Kidney (tissue), 14 donors: ENCODE measurements around the gene TRAF7. TPM values are rescaled to one million over a fixed set of nuclear protein-coding genes. Genes with fewer than 3 reads are reported as not detected.
A peak's percentile ranks its signal among the peaks of the same experiment; 100 is the strongest.

Experiments
- DNase-seq, 5 donors: peaks; one replicate each; pipeline ENCODE4 v3.0.0-alpha.2; 2013 to 2020
- FAIRE-seq: peaks from 2 replicates; lab custom pipeline; 2012; peaks lifted over from hg19 to GRCh38; lab: Jason Lieb, UNC
- H3K27ac ChIP-seq, 2 donors: one replicate each; pipeline ENCODE4 v1.7.0; 2013; ENCODE audit warnings: low read depth in 2 of 2, low read length in 2 of 2, inconsistent platforms in 1 of 2
- H3K27me3 ChIP-seq: one replicate; pipeline ENCODE4 v1.7.1; 2013; ENCODE audit warnings: low read length, inconsistent platforms; ENCODE audit not compliant: control insufficient read depth, insufficient read depth
- H3K36me3 ChIP-seq, 3 donors: one replicate each; pipeline versions ENCODE4 v1.7.0 to v1.7.1; 2013; ENCODE audit warnings: low read length in 3 of 3, control low read depth in 1 of 3, inconsistent platforms in 1 of 3; ENCODE audit not compliant: insufficient read depth in 3 of 3, control insufficient read depth in 2 of 3
- H3K4me1 ChIP-seq, 3 donors: one replicate each; pipeline versions ENCODE4 v1.7.0 to v1.7.1; 2013; ENCODE audit warnings: low read length in 3 of 3, inconsistent platforms in 1 of 3, low read depth in 1 of 3; ENCODE audit not compliant: control insufficient read depth in 2 of 3, insufficient read depth in 2 of 3
- H3K4me3 ChIP-seq, 3 donors: one replicate each; pipeline versions ENCODE4 v1.7.0 to v1.8.1; 2013; ENCODE audit warnings: low read length in 3 of 3, control low read depth in 1 of 3, inconsistent platforms in 1 of 3
- H3K9ac ChIP-seq, 3 donors: one replicate each; pipeline versions ENCODE4 v1.7.0 to v1.7.1; 2013; ENCODE audit warnings: low read length in 3 of 3, control low read depth in 1 of 3, inconsistent platforms in 1 of 3
- H3K9me3 ChIP-seq, 3 donors: one replicate each; pipeline versions ENCODE4 v1.7.0 to v1.7.1; 2013; ENCODE audit warnings: low read length in 3 of 3, control low read depth in 1 of 3, inconsistent platforms in 1 of 3; ENCODE audit not compliant: control insufficient read depth in 2 of 3, insufficient read depth in 1 of 3
- CTCF ChIP-seq: IDR thresholded peaks from 3 replicates; pipeline ENCODE4 v1.5.1; 2012; ENCODE audit warnings: mild to moderate bottlenecking, moderate library complexity, borderline replicate concordance; ENCODE audit not compliant: insufficient read depth; ENCODE audit errors: extremely low read depth
- intact Hi-C: fragments of 100-400 bp; cut with DNase I; formaldehyde crosslinking; loops from one replicate; pipeline ENCODE4 v1.11.1; 2022
- polyA plus RNA-seq: library from polyadenylated mRNA; stranded (reverse); fragments of 350-450 nt; fragmentation: Illumina TruSeq; extraction: RNeasy Lipid Tissue Mini Kit (QIAGEN cat#74804); gene quantifications from one replicate; pipeline ENCODE4 v1.2.3, GENCODE V29; 2014; ENCODE audit warnings: low read depth, low replicate concordance; ENCODE audit not compliant: insufficient read depth
- total RNA-seq: library from RNA; stranded (reverse); fragmentation: NEBNext Ultra II Directional; extraction: Animal tissue kit (Norgen Biotek cat#: 25700); gene quantifications from one replicate; pipeline ENCODE4 v1.2.1, GENCODE V29; 2021
- donor health status: control.
- donor health status: control.
- donor health status: control.
- donor health status: control.
- donor health status: control.
- donor health status: DM: yes; HTN: yes; CAD: no.
- donor health status: Normal renal cell carcinoma (clear cell type).

Gene TRAF7
- total and polyA plus RNA-seq, 2 donors from 2014 or later: 26.1 to 66.8 TPM

GRCh38 chr16:2205104-2205966, 49.8 kb downstream of the TRAF7 start, which contains the start of gene MLST8:
TSS of gene MLST8 (plus strand) at chr16:2205454. CDS start at chr16:2206086, 632 bp downstream.
- peak within 1 kb of the TSS; percentile 68 to 99 (median 84) for H3K9ac ChIP-seq
- intact Hi-C loops: no loop called here
- no peak for TF ChIP-seq CTCF
- peaks cover 0 to 15% (median 10%) of the 10 kb centered on the region in 3 donors for H3K4me1 ChIP-seq
- no peak for FAIRE-seq
- peak; percentile 89 to 96 (median 91) for DNase-seq
- peak within 1 kb of the TSS; percentile 98 for H3K27ac ChIP-seq
- H3K36me3 ChIP-seq: peaks cover 0 to 4% (median 0%) of the 10 kb centered on the region in 3 donors
- H3K27me3 ChIP-seq: no peaks in the 10 kb centered on the region
- H3K4me3 ChIP-seq: peak within 1 kb of the TSS; percentile 78 to 92 (median 86)
- H3K9me3 ChIP-seq: no peaks in the 10 kb centered on the region

GRCh38 chr16:2205967-2206313, 50.4 kb downstream of the TRAF7 start:
- FAIRE-seq (no peak), DNase-seq (peak in 2 of 5 donors; percentile 86 to 88)
- Histone ChIP-seq H3K9ac (peak overlapping the region; percentile 62 to 99 (median 84)), H3K4me1 (peaks cover 0 to 15% (median 10%) of the 10 kb centered on the region in 3 donors), H3K27ac (peak overlapping the region; percentile 79 to 98), H3K27me3 (no peaks in the 10 kb centered on the region), H3K36me3 (peaks cover 0 to 4% (median 0%) of the 10 kb centered on the region in 3 donors), H3K4me3 (peak overlapping the region; percentile 78 to 92 (median 86)), H3K9me3 (no peaks in the 10 kb centered on the region)
- intact Hi-C loops: no loop called here
- no peak for TF ChIP-seq CTCF

- Histone ChIP-seq H3K36me3 (peaks cover 0 to 4% (median 0%) of the 10 kb centered on the region in 3 donors), H3K4me1 (peaks cover 0 to 15% (median 10%) of the 10 kb centered on the region in 3 donors), H3K4me3 (peak overlapping the region; percentile 21 to 92 (median 86)), H3K9ac (peak overlapping the region in 1 of 3 donors; percentile 84), H3K27ac (peak overlapping the region in 1 of 2 donors; percentile 98), H3K27me3 (no peaks in the 10 kb centered on the region), H3K9me3 (no peaks in the 10 kb centered on the region)
- intact Hi-C loops: no loop called here
- DNase-seq (peak in 1 of 5 donors; percentile 69), FAIRE-seq (no peak)
- TF ChIP-seq CTCF: no peak
These were observed 50.8 kb downstream of the TRAF7 start for GRCh38 chr16:2206420-2206779.
